Measurements from ENCODE around the gene EFCAB10.

DNA sequence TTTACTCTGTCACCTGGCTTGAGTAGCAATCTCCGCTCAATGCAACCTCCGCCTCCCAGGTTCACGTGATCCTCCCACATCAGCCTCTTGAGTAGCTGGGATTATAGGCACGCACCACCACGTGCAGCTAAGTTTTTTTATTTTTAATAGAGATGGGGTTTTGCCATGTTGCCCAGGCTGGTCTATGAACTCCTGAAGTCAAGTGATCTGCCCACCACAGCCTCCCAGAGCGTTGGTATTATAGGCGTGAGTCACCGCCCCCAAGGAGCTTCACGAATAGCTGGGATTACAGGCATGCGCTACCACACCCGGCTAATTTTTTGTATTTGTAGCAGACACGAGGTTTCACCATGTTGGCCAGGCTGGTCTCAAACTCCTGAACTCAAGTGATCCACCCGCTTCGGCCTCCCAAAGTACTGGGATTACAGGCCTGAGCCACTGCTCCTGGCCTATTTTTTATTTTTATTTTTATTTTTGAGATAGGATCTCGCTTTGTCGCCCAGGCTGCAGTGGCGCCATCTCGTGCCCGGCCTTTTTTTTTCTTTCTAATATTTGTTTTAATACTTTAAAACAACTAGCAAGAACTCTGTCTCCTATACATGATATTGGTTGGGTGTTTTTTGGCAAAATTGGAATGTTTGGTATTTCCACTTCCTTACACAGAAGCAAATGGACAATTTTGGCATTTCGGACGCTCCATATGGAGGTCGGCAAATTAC, 1.1 kb downstream of the EFCAB10 start:
- TF ChIP-seq POLR2A (IDR thresholded peaks at IDR 0.05; ENCODE audit: low read depth, low read length), result no peak
- TF ChIP-seq POLR2AphosphoS5 (IDR thresholded peaks at IDR 0.05; ENCODE audit: low read depth, low read length), result no peak
- TF ChIP-seq TAF1 (IDR thresholded peaks at IDR 0.05; ENCODE audit: borderline replicate concordance, low read depth, low read length), result no peak
